Measurements from ENCODE around the gene CGREF1. TPM values are rescaled to one million over a fixed set of nuclear protein-coding genes. Genes with fewer than 3 reads are reported as not detected.

CGREF1 gene
- total and polyA plus RNA-seq, 2 donors (not counting 1 experiment from before 2014, with no cell fraction given), result 1.5 to 2.3 TPM

DNA sequence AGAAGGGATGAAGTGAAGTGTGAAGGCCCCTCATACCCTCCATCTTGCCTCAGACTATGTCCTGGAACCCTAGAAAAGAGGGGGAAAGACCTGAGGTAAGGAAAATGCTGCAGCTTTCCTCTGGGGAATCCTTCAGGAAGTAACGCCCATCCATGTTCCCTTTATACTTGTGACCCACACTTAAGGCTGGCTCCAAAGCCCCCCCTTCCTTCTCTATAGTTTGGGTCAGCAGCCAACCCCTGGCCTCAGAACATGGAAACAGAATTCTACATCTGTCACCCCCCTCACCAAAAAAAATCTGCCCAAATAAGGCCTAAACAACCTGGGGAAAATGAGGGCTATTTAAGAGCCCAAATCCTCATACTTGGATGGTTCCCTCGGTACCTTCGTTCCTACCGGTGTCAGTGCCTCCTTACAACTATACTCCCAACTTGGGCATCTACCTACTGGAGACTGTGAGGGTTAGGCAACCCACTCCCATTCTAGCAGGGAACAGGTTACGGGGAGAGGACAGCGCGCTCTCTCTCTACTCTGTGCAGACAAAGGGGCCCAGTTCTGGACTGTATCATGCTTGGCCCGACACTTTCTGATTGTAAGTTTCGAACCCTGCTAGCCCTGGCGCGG lies 48.2 kb downstream of the CGREF1 start:
- DNase-seq (ENCODE audit: low read depth in 2 of 2), result no peak
- no peaks in the 10 kb centered on the region for H3K9me3 ChIP-seq (ENCODE audit: control insufficient read depth, insufficient read depth, low read depth, low read length)
- TF ChIP-seq EZH2 (IDR thresholded peaks at IDR 0.05; ENCODE audit: low read length, missing control alignments) (no peak), CTCF (conservative IDR thresholded peaks at IDR 0.05 in 1 of 2, IDR thresholded peaks at IDR 0.05 in 1 of 2; ENCODE audit: low read depth in 1 of 2, low read length in 2 of 2) (no peak)
- peaks cover 21% of the 10 kb centered on the region for H3K4me1 ChIP-seq (ENCODE audit: control insufficient read depth, extremely low read depth, insufficient read depth, low read length)
- H3K27me3 ChIP-seq (ENCODE audit: control insufficient read depth, insufficient read depth, low read length), result no peaks in the 10 kb centered on the region
- H2AFZ ChIP-seq (ENCODE audit: low read length), result peak overlapping the region; percentile 57
- peaks cover 40% of the 10 kb centered on the region for H3K79me2 ChIP-seq (ENCODE audit: control insufficient read depth, insufficient read depth, low read length)
- peak overlapping the region; percentile 87 for H3K27ac ChIP-seq (ENCODE audit: insufficient read depth, low read length)
- peak overlapping the region; percentile 80 for H3K9ac ChIP-seq (ENCODE audit: insufficient read depth, low read length)
- H3K36me3 ChIP-seq (ENCODE audit: control insufficient read depth, insufficient read depth, low read length), result peaks cover 16% of the 10 kb centered on the region
- no peaks in the 10 kb centered on the region for H4K20me1 ChIP-seq (ENCODE audit: control insufficient read depth, extremely low read depth, insufficient read depth, low read length)
- H3K4me3 ChIP-seq (replicated peaks in 1 of 4; ENCODE audit: control extremely low read depth in 1 of 4, insufficient read depth in 1 of 4, low read depth in 3 of 4, low read length in 4 of 4), result peak overlapping the region; percentile 79 to 100 (median 96)
- H3K4me2 ChIP-seq (ENCODE audit: extremely low read depth, insufficient read depth, low read length), result peak overlapping the region; percentile 93

- TF ChIP-seq CTCF (conservative IDR thresholded peaks at IDR 0.05 in 1 of 2, IDR thresholded peaks at IDR 0.05 in 1 of 2; ENCODE audit: low read depth in 1 of 2, low read length in 2 of 2) (no peak), EZH2 (IDR thresholded peaks at IDR 0.05; ENCODE audit: low read length, missing control alignments) (no peak)
- Histone ChIP-seq H2AFZ (ENCODE audit: low read length) (no peak overlapping the region), H3K9ac (ENCODE audit: insufficient read depth, low read length) (no peak overlapping the region), H3K4me2 (ENCODE audit: extremely low read depth, insufficient read depth, low read length) (peak overlapping the region; percentile 93), H3K27me3 (ENCODE audit: control insufficient read depth, insufficient read depth, low read length) (no peaks in the 10 kb centered on the region), H4K20me1 (ENCODE audit: control insufficient read depth, extremely low read depth, insufficient read depth, low read length) (no peaks in the 10 kb centered on the region), H3K27ac (ENCODE audit: insufficient read depth, low read length) (peak overlapping the region; percentile 87), H3K4me1 (ENCODE audit: control insufficient read depth, extremely low read depth, insufficient read depth, low read length) (peaks cover 17% of the 10 kb centered on the region), H3K9me3 (ENCODE audit: control insufficient read depth, insufficient read depth, low read depth, low read length) (no peaks in the 10 kb centered on the region), H3K36me3 (ENCODE audit: control insufficient read depth, insufficient read depth, low read length) (peaks cover 20% of the 10 kb centered on the region), H3K4me3 (replicated peaks in 1 of 4; ENCODE audit: control extremely low read depth in 1 of 4, insufficient read depth in 1 of 4, low read depth in 3 of 4, low read length in 4 of 4) (peak overlapping the region; percentile 79 to 100 (median 96)), H3K79me2 (ENCODE audit: control insufficient read depth, insufficient read depth, low read length) (peaks cover 40% of the 10 kb centered on the region)
- no peak for DNase-seq (ENCODE audit: low read depth in 2 of 2)
Observed at GRCh38 chr2:27069961-27070618, 48.8 kb downstream of the CGREF1 start.

GRCh38 chr2:27069436-27069835 lies 49.5 kb downstream of the CGREF1 start:
- TF ChIP-seq CTCF (conservative IDR thresholded peaks at IDR 0.05 in 1 of 2, IDR thresholded peaks at IDR 0.05 in 1 of 2; ENCODE audit: low read depth in 1 of 2, low read length in 2 of 2) (no peak), EZH2 (IDR thresholded peaks at IDR 0.05; ENCODE audit: low read length, missing control alignments) (no peak)
- no peak for DNase-seq (ENCODE audit: low read depth in 2 of 2)
- no peak overlapping the region for H3K9ac ChIP-seq (ENCODE audit: insufficient read depth, low read length)
- H3K79me2 ChIP-seq (ENCODE audit: control insufficient read depth, insufficient read depth, low read length), result peaks cover 40% of the 10 kb centered on the region
- peaks cover 23% of the 10 kb centered on the region for H3K36me3 ChIP-seq (ENCODE audit: control insufficient read depth, insufficient read depth, low read length)
- peak overlapping the region in 1 of 4 experiments; percentile 100 for H3K4me3 ChIP-seq (replicated peaks in 1 of 4; ENCODE audit: control extremely low read depth in 1 of 4, insufficient read depth in 1 of 4, low read depth in 3 of 4, low read length in 4 of 4)
- H3K4me1 ChIP-seq (ENCODE audit: control insufficient read depth, extremely low read depth, insufficient read depth, low read length), result peaks cover 11% of the 10 kb centered on the region
- H4K20me1 ChIP-seq (ENCODE audit: control insufficient read depth, extremely low read depth, insufficient read depth, low read length), result no peaks in the 10 kb centered on the region
- H3K27me3 ChIP-seq (ENCODE audit: control insufficient read depth, insufficient read depth, low read length), result no peaks in the 10 kb centered on the region
- no peak overlapping the region for H3K27ac ChIP-seq (ENCODE audit: insufficient read depth, low read length)
- H2AFZ ChIP-seq (ENCODE audit: low read length), result no peak overlapping the region
- H3K4me2 ChIP-seq (ENCODE audit: extremely low read depth, insufficient read depth, low read length), result no peak overlapping the region
- H3K9me3 ChIP-seq (ENCODE audit: control insufficient read depth, insufficient read depth, low read depth, low read length), result no peaks in the 10 kb centered on the region
